Aorta (tissue), 5 donors: ENCODE results near the gene ENSA. TPM values are rescaled to one million over a fixed set of nuclear protein-coding genes. Genes with fewer than 3 reads are reported as not detected.
"Not testable (repeated sequence)": the region's sequence is repeated elsewhere in the genome, so short reads cannot be mapped to it uniquely, and the experiment has no call there.

Source experiments
- ATAC-seq: fragments of 200-7000 bp; cut with Tn5 transposase; one replicate; pipeline ENCODE4 v1.9.1; 2022; ENCODE audit warnings: moderate library complexity; ENCODE audit not compliant: low FRiP score
- DNase-seq, 2 donors: peaks; one replicate each; pipeline ENCODE4 v3.0.0-alpha.2; 2020
- H3K27ac ChIP-seq, 2 donors: one replicate each; pipeline ENCODE4 v1.5.1; 2013; ENCODE audit warnings: low read length in 2 of 2, mild to moderate bottlenecking in 2 of 2, moderate library complexity in 2 of 2, control low read depth in 1 of 2, inconsistent platforms in 1 of 2, low read depth in 1 of 2
- H3K27me3 ChIP-seq, 2 donors: one replicate each; pipeline ENCODE4 v1.6.1; 2013; ENCODE audit warnings: control low read depth in 1 of 2, low read length in 1 of 2, mild to moderate bottlenecking in 1 of 2, moderate library complexity in 1 of 2; ENCODE audit not compliant: insufficient read depth in 2 of 2, control insufficient read depth in 1 of 2
- H3K36me3 ChIP-seq, 2 donors: one replicate each; pipeline ENCODE4 v1.6.1; 2013; ENCODE audit warnings: control low read depth in 1 of 2, low read length in 1 of 2, mild to moderate bottlenecking in 1 of 2; ENCODE audit not compliant: insufficient read depth in 2 of 2, control insufficient read depth in 1 of 2
- H3K4me1 ChIP-seq, 2 donors: one replicate each; pipeline ENCODE4 v1.6.1; 2013; ENCODE audit warnings: low read length in 2 of 2, control low read depth in 1 of 2, mild to moderate bottlenecking in 1 of 2, moderate library complexity in 1 of 2; ENCODE audit not compliant: insufficient read depth in 2 of 2, control insufficient read depth in 1 of 2
- H3K4me3 ChIP-seq, 2 donors: one replicate each; pipeline ENCODE4 v1.5.1; 2013; ENCODE audit warnings: low read length in 2 of 2, control low read depth in 1 of 2, mild to moderate bottlenecking in 1 of 2
- H3K9me3 ChIP-seq: one replicate; pipeline ENCODE4 v1.6.1; 2013; ENCODE audit warnings: mild to moderate bottlenecking, low read length; ENCODE audit not compliant: control insufficient read depth
- WGBS, 2 donors: extraction: QIAGEN DNeasy Blood & Tissue Kit; methylation state at CpG; one replicate each; pipeline ENCODE4 v1.1.7; 2013; 5-methylcytosine and 5-hydroxymethylcytosine counted together
- intact Hi-C, 2 donors: fragments of 100-400 bp; cut with DNase I; formaldehyde crosslinking; loops; one replicate each; pipeline versions ENCODE4 v1.14.2 to v1.15.0; 2022
- polyA plus RNA-seq, 2 donors: library from polyadenylated mRNA; stranded (reverse); fragments of 200-250 nt; gene quantifications; one replicate each; pipeline ENCODE4 v1.2.3, GENCODE V29; 2013
- total RNA-seq, 2 donors: library from RNA; stranded (reverse); fragmentation: NEBNext Ultra II Directional; extraction: Animal tissue kit (Norgen Biotek cat#: 25700); gene quantifications; one replicate each; pipeline ENCODE4 v1.2.1, GENCODE V29; 2021
- donor health status: healthy with polysubstance abuse.
- donor health status: Bipolar disorder and iron deficiency.
- donor health status: DM: no; HTN: no; CAD: no.
- donor health status: DM: no; HTN: no; CAD: no.
- donor health status: DM: yes; HTN: yes; CAD: no.

The ENSA gene
- total and polyA plus RNA-seq, 4 donors = 113 to 178 (median 143) TPM

GRCh38 chr1:150605451-150605731 lies 24.0 kb downstream of the ENSA start:
- ATAC-seq, H3K4me1 ChIP-seq, H3K9me3 ChIP-seq, H3K4me3 ChIP-seq, H3K36me3 ChIP-seq, intact Hi-C loops, H3K27me3 ChIP-seq, DNase-seq, H3K27ac ChIP-seq: not testable (repeated sequence)
- whole genome bisulfite sequencing, 2 donors = 89 to 92% methylated on average over 3 of the region's 3 CpGs

GRCh38 chr1:150604226-150604588 lies 25.2 kb downstream of the ENSA start:
- Histone ChIP-seq H3K4me1 (peaks cover 0 to 5% of the 10 kb centered on the region in 2 donors), H3K36me3 (no peaks in the 10 kb centered on the region), H3K4me3 (no peak overlapping the region), H3K27ac (peak overlapping the region; percentile 36 to 79), H3K27me3 (no peaks in the 10 kb centered on the region), H3K9me3 (no peaks in the 10 kb centered on the region)
- 89 to 94% methylated on average over 2 of the region's 2 CpGs for WGBS, 2 donors
- DNase-seq = no peak
- ATAC-seq = no peak
- intact Hi-C loops = no loop called here

- intact Hi-C loops = no loop called here
- 85 to 86% methylated on average over 3 of the region's 3 CpGs for WGBS, 2 donors
- ATAC-seq = no peak
- Histone ChIP-seq H3K27ac (peak overlapping the region in 1 of 2 donors; percentile 51), H3K36me3 (no peaks in the 10 kb centered on the region), H3K27me3 (no peaks in the 10 kb centered on the region), H3K4me3 (no peak overlapping the region), H3K9me3 (no peaks in the 10 kb centered on the region), H3K4me1 (peaks cover 0 to 5% of the 10 kb centered on the region in 2 donors)
- DNase-seq = no peak
Observed at GRCh38 chr1:150603711-150604110, 25.7 kb downstream of the ENSA start.

GRCh38 chr1:150602372-150602771 lies 27.0 kb downstream of the ENSA start:
- H3K4me3 ChIP-seq, ATAC-seq, H3K36me3 ChIP-seq, H3K27ac ChIP-seq, H3K4me1 ChIP-seq, DNase-seq, intact Hi-C loops, H3K27me3 ChIP-seq, H3K9me3 ChIP-seq: not testable (repeated sequence)
- 93 to 94% methylated on average over 12 of the region's 12 CpGs for WGBS, 2 donors

- H3K9me3 ChIP-seq = no peaks in the 10 kb centered on the region
- H3K27me3 ChIP-seq = no peaks in the 10 kb centered on the region
- peaks cover 0 to 5% of the 10 kb centered on the region in 2 donors for H3K4me1 ChIP-seq
- H3K27ac ChIP-seq = no peak overlapping the region
- ATAC-seq = no peak
- intact Hi-C loops = no loop called here
- no peaks in the 10 kb centered on the region for H3K36me3 ChIP-seq
- H3K4me3 ChIP-seq = no peak overlapping the region
- no peak for DNase-seq
Observed at GRCh38 chr1:150601540-150601939, 27.9 kb downstream of the ENSA start.

GRCh38 chr1:150598346-150598745 lies 31.1 kb downstream of the ENSA start:
- H3K9me3 ChIP-seq, H3K27ac ChIP-seq, H3K4me1 ChIP-seq, H3K4me3 ChIP-seq, DNase-seq, ATAC-seq, H3K36me3 ChIP-seq, intact Hi-C loops, H3K27me3 ChIP-seq: not testable (repeated sequence)
- WGBS, 2 donors = 83 to 85% methylated on average over 4 of the region's 4 CpGs

- no peak overlapping the region for H3K27ac ChIP-seq
- H3K27me3 ChIP-seq = no peaks in the 10 kb centered on the region
- no peaks in the 10 kb centered on the region for H3K4me1 ChIP-seq
- no peak for DNase-seq
- H3K4me3 ChIP-seq = no peak overlapping the region
- H3K36me3 ChIP-seq = no peaks in the 10 kb centered on the region
- no peaks in the 10 kb centered on the region for H3K9me3 ChIP-seq
- intact Hi-C loops = no loop called here
- WGBS, 2 donors = 68 to 76% methylated on average over 3 of the region's 3 CpGs
- no peak for ATAC-seq
Observed at GRCh38 chr1:150596976-150597375, 32.4 kb downstream of the ENSA start.

GRCh38 chr1:150596095-150596892 lies 33.1 kb downstream of the ENSA start:
- intact Hi-C loops = no loop called here
- no peaks in the 10 kb centered on the region for H3K4me1 ChIP-seq
- no peak overlapping the region for H3K27ac ChIP-seq
- H3K4me3 ChIP-seq = no peak overlapping the region
- H3K27me3 ChIP-seq = no peaks in the 10 kb centered on the region
- 94% methylated on average over 7 of the region's 7 CpGs for WGBS, 2 donors
- ATAC-seq (no peak), DNase-seq (no peak)
- no peaks in the 10 kb centered on the region for H3K36me3 ChIP-seq
- no peaks in the 10 kb centered on the region for H3K9me3 ChIP-seq

GRCh38 chr1:150582371-150582770 lies 47.0 kb downstream of the ENSA start:
- 94% methylated on average over 2 of the region's 2 CpGs for WGBS, 2 donors
- no peaks in the 10 kb centered on the region for H3K9me3 ChIP-seq
- ATAC-seq (no peak), DNase-seq (no peak)
- H3K36me3 ChIP-seq = no peaks in the 10 kb centered on the region
- H3K4me3 ChIP-seq = no peak overlapping the region
- intact Hi-C loops = no loop called here
- H3K4me1 ChIP-seq = no peaks in the 10 kb centered on the region
- H3K27me3 ChIP-seq = no peaks in the 10 kb centered on the region
- no peak overlapping the region for H3K27ac ChIP-seq
